GM20431 (cell line): Measurements from ENCODE around the gene PLEKHA5.

ENCODE experiments used
- in situ Hi-C: fragments of 300-500 bp; cut with MseI, MboI; formaldehyde crosslinking; loops from one replicate; pipeline ENCODE4 v1.15.0; 2020; ENCODE audit warnings: low sequenced_read_pairs; ENCODE audit not compliant: unreplicated experiment

The PLEKHA5 gene

GRCh38 chr12:19423166-19423930, 293.8 kb downstream of the PLEKHA5 start:
- in situ Hi-C loops, result no loop called here
